COLO668 (cell line): ENCODE data around the gene NAB1.

Source experiments
- DNase-seq: peaks from one replicate; lab custom pipeline; 2025; ENCODE audit not compliant: unreplicated experiment; lab: John Stamatoyannopoulos, UW

The NAB1 gene

GRCh38 chr2:190637281-190637734, 11.6 kb upstream of the NAB1 start:
- DNase-seq: no peak

GRCh38 chr2:190637903-190638618, 10.8 kb upstream of the NAB1 start:
- no peak for DNase-seq

- no peak for DNase-seq
Measured at GRCh38 chr2:190640117-190640516, 8.8 kb upstream of the NAB1 start.

GRCh38 chr2:190641469-190641868, 7.4 kb upstream of the NAB1 start:
- DNase-seq: no peak

- DNase-seq: no peak
Measured at GRCh38 chr2:190646780-190647522, 1.9 kb upstream of the NAB1 start.

- peak; percentile 95 for DNase-seq
Measured at GRCh38 chr2:190648289-190649034, 421 bp upstream of the NAB1 start.

- DNase-seq: no peak
Measured at GRCh38 chr2:190649798-190650390, 1.0 kb downstream of the NAB1 start.

GRCh38 chr2:190651413-190651812, 2.5 kb downstream of the NAB1 start:
- DNase-seq: no peak

- no peak for DNase-seq
Measured at GRCh38 chr2:190653231-190653630, 4.3 kb downstream of the NAB1 start.

GRCh38 chr2:190653931-190654330, 5.0 kb downstream of the NAB1 start:
- no peak for DNase-seq

GRCh38 chr2:190655113-190655512, 6.2 kb downstream of the NAB1 start:
- DNase-seq: no peak

GRCh38 chr2:190655570-190655969, 6.7 kb downstream of the NAB1 start:
- no peak for DNase-seq

- DNase-seq: no peak
Measured at GRCh38 chr2:190656301-190656700, 7.4 kb downstream of the NAB1 start.

GRCh38 chr2:190657474-190658255, 8.8 kb downstream of the NAB1 start:
- DNase-seq: no peak

- DNase-seq: no peak
Measured at GRCh38 chr2:190659553-190659952, 10.7 kb downstream of the NAB1 start.

- no peak for DNase-seq
Measured at GRCh38 chr2:190662754-190663153, 13.9 kb downstream of the NAB1 start.

- no peak for DNase-seq
Measured at GRCh38 chr2:190663348-190663747, 14.5 kb downstream of the NAB1 start.

GRCh38 chr2:190663839-190664238, 15.0 kb downstream of the NAB1 start:
- DNase-seq: no peak

- no peak for DNase-seq
Measured at GRCh38 chr2:190664240-190664639, 15.4 kb downstream of the NAB1 start.

- no peak for DNase-seq
Measured at GRCh38 chr2:190666895-190667294, 18.0 kb downstream of the NAB1 start.

GRCh38 chr2:190668892-190669291, 20.0 kb downstream of the NAB1 start:
- DNase-seq: no peak
